ENCODE measurements around the gene FAM90A1. TPM values are rescaled to one million over a fixed set of nuclear protein-coding genes. Genes with fewer than 3 reads are reported as not detected.
"Not testable (repeated sequence)": the region's sequence is repeated elsewhere in the genome, so short reads cannot be mapped to it uniquely, and the experiment has no call there.

FAM90A1 gene
- total and polyA plus RNA-seq, 12 donors: 0.28 to 0.68 (median 0.41) TPM; not detected in 1

DNA sequence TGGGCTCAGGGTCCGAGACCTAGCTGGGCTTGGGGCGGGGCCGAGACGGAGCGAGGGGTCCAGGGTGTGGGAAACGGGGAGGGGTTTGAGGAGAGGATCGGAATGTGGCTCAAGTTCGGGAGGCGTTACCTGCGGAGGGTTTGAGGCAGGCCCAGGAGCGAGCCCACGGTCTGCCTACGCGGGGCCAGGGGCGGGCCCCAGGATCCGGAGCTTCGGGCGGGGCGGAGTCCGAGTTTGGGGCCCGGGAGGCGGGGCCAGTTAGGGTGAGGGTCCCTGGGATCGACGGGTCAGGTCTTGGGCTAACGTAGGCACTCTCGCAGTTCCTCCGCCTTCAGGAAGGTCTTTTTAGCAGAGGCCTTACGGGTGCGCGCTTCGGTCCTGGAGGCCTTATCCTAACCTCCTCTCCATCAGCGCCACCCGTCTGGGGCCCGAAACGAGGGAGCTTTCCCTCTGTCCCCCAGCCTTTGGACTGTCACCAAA, 16.3 kb upstream of the FAM90A1 start:
- TF ChIP-seq POLR2A (IDR thresholded peaks at IDR 0.05): peak in 1 of 2 donors; percentile 8
- H3K4me1 ChIP-seq (replicated peaks in 1 of 2); H3K36me3 ChIP-seq (replicated peaks in 1 of 2); H3K27me3 ChIP-seq; intact Hi-C loops (cut with DNase I); H3K9me3 ChIP-seq (replicated peaks in 1 of 3): not testable (repeated sequence)
- DNase-seq: peak in 1 of 7 donors; percentile 47
- WGBS, 4 donors: 0 to 1% (median 1%) methylated on average over 8 to 35 of the region's 35 CpGs
- Histone ChIP-seq H3K4me3 (peak overlapping the region in 3 of 4 donors; percentile 30 to 95 (median 55)), H3K27ac (peak overlapping the region in 3 of 5 donors; percentile 60 to 89 (median 79))

DNA sequence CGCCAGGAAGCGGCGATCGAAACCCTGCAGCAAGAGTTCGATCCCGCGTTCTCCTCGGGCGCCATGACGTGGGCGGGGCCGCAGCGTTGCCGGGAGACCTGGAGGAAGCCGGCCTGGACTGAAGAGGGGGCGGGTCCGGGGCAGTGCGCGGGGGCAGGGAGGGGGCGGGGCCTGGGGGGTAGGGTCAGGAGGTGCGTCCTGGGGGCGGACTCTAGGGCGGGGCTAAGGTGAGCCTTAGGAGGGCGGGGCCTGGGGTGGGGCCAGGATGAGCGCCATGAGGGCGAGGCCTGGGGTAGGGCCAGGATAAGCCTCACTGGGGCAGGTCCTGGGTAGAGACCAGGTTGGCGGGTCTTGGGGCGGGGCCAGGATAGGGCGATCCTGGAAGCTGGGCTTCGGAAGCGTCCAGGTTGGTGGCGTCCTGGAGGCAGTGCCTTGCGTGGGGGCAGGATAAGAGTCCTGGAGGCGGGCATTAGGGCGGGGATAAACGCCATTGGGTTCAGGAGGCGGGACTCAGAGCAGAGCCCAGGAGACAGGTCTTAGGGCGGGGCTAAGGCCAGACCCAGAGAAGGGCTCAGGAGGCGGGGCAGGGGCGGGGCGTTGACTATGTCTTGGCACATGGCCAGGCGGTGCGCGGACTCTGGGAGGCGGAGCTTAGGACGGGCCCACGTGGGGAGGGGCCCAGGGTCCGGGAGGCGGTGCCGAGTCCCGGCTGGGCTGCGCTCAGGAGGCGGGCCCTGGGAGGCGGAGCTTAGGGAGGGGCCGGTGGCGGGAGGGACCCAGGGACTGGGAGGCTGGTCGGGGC, 15.7 kb upstream of the FAM90A1 start:
- WGBS, 4 donors: 0 to 1% (median 1%) methylated on average over 16 to 57 of the region's 57 CpGs
- Histone ChIP-seq H3K4me3 (peak overlapping the region; percentile 55 to 95 (median 84)), H3K27ac (peak overlapping the region in 3 of 5 donors; percentile 60 to 89 (median 79))
- H3K27me3 ChIP-seq; H3K4me1 ChIP-seq (replicated peaks in 1 of 2); intact Hi-C loops (cut with DNase I); H3K36me3 ChIP-seq (replicated peaks in 1 of 2); H3K9me3 ChIP-seq (replicated peaks in 1 of 3): not testable (repeated sequence)
- DNase-seq: peak; percentile 98 to 100 (median 99)

- peak overlapping the region in 3 of 5 donors; percentile 21 to 89 (median 51) for H3K27ac ChIP-seq
- intact Hi-C loops (cut with DNase I); H3K4me1 ChIP-seq (replicated peaks in 1 of 2); H3K36me3 ChIP-seq (replicated peaks in 1 of 2); H3K9me3 ChIP-seq (replicated peaks in 1 of 3); H3K27me3 ChIP-seq: not testable (repeated sequence)
- DNase-seq: peak in 1 of 7 donors; percentile 32
- WGBS, 4 donors: 0 to 1% (median 1%) methylated on average over 4 to 28 of the region's 28 CpGs; no CpG with 5 or more reads in 1 of the 4 donors
- H3K4me3 ChIP-seq: peak overlapping the region; percentile 51 to 95 (median 84)
Observed at GRCh38 chr12:8242622-8242879, 15.1 kb upstream of the FAM90A1 start.

GRCh38 chr12:8241917-8242621, 14.7 kb upstream of the FAM90A1 start:
- H3K4me1 ChIP-seq (replicated peaks in 1 of 2); H3K36me3 ChIP-seq (replicated peaks in 1 of 2); H3K27me3 ChIP-seq; intact Hi-C loops (cut with DNase I); H3K9me3 ChIP-seq (replicated peaks in 1 of 3): not testable (repeated sequence)
- 3 to 51% (median 28%) methylated on average over 4 to 19 of the region's 20 CpGs for WGBS, 4 donors
- H3K27ac ChIP-seq: peak overlapping the region in 3 of 5 donors; percentile 21 to 89 (median 51)
- H3K4me3 ChIP-seq: peak overlapping the region; percentile 51 to 95 (median 84)
- peak in 6 of 7 donors; percentile 26 to 63 (median 38) for DNase-seq

DNA sequence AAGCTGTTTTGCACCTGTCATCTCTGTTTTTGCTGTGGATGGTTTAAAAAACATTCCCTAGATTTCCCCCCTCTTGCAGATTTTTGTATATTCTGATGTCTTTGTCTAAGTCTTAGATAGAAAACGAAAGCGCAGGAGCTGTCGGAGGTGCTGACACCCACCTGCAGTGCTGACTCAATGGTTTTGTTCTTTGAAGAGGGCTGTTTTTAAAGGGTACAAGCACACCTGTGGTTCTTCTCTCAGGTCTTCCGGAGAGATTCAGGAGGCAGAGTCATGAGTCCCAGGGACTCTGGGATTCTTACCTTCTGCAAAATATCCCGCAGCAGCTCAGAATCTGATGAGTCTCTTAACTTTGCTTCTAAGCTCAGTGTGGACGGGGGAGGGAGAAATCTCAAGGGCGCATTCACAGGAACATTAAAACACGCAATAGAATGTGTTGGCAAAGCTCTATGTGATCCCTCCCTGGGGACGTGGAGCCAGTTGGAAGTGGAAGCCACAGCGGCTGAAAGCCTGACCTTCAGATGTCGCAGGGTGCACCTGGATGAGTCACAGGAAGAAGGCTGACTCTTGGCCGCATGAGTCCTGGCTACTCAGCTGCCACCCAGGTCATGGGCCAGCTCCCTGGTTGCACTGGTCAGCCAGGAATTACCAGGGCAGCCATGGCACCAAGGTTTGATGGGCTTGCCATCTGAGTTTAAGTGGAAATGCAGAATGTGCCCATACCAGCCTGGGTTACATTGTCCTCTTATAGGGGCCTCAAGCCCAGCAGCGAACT, 13.1 kb upstream of the FAM90A1 start:
- H3K9me3 ChIP-seq (replicated peaks in 1 of 3); H3K4me3 ChIP-seq; H3K4me1 ChIP-seq (replicated peaks in 1 of 2); H3K36me3 ChIP-seq (replicated peaks in 1 of 2); H3K27me3 ChIP-seq; H3K27ac ChIP-seq; intact Hi-C loops (cut with DNase I): not testable (repeated sequence)
- WGBS, 4 donors: 56 to 76% (median 61%) methylated on average over 7 to 13 of the region's 13 CpGs
- DNase-seq: peak in 3 of 7 donors; percentile 28 to 39 (median 31)

GRCh38 chr12:8237031-8237430, 9.6 kb upstream of the FAM90A1 start:
- WGBS, 4 donors: 77 to 87% (median 83%) methylated on average over 12 of the region's 12 CpGs
- not testable (repeated sequence) for H3K4me1 ChIP-seq (replicated peaks in 1 of 2)
- intact Hi-C loops (cut with DNase I): loop anchor here in 1 of 2 donors (10.0 kb wide), 1 partner anchor 132 kb away; no protein-coding TSS in a partner anchor

DNA sequence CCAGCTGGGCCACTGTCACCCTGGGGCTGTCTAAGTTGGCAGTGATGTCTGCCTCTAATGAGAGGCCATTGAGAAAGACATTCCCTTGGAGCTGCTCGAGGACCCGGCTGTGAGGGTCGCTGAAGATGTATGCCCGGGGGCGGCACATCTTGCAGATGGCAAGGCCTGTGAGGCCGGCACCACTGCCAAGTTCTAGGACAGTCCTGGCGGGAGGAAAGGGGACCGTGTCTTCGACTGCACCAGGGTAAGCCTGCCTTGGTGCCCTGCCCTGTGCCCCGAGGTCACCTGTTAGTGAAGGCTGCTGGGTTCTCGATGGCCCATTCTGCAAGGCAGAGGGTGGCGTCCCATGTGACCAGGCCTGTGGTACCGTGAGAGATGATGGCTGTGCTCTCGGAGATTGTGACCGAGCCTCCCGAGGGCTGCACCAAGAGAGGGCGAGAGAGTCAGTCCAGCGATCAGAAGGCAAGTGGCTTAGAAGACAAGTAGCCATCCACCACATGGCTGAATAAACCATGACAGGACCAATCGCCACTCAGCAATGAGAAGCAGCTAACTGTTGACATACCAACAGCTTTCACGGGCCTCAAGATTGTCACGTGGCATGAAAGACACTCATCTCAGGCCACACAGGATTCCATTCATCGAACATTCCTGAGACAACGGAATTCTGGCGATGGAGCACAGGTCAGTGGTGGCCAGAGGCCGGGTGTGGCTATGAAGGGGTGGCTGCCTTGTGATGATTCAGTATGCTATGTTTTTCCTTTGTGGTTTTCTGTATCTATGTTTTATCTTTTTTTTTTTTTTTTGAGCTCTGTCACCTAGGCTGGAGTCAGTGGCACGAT, 8.1 kb upstream of the FAM90A1 start:
- H3K4me1 ChIP-seq (replicated peaks in 1 of 2); H3K36me3 ChIP-seq (replicated peaks in 1 of 2); H3K9me3 ChIP-seq (replicated peaks in 1 of 3); H3K27me3 ChIP-seq; H3K27ac ChIP-seq; H3K4me3 ChIP-seq: not testable (repeated sequence)
- intact Hi-C loops (cut with DNase I): loop anchor here in 1 of 2 donors (10.0 kb wide), 1 partner anchor 131 kb away; no protein-coding TSS in a partner anchor
- 91 to 94% (median 92%) methylated on average over 18 to 26 of the region's 26 CpGs for WGBS, 4 donors
- DNase-seq: peak in 1 of 7 donors; percentile 48

More at GRCh38 chr12:8237031-8237430, 9.6 kb upstream of the FAM90A1 start:
- not testable (repeated sequence) for H3K27me3 ChIP-seq; H3K9me3 ChIP-seq (replicated peaks in 1 of 3); H3K4me3 ChIP-seq; H3K27ac ChIP-seq; H3K36me3 ChIP-seq (replicated peaks in 1 of 2)
- DNase-seq: peak in 1 of 7 donors; percentile 48

GRCh38 chr12:8234746-8235145, 7.3 kb upstream of the FAM90A1 start:
- H3K9me3 ChIP-seq (replicated peaks in 1 of 3); H3K4me3 ChIP-seq; H3K27ac ChIP-seq; H3K36me3 ChIP-seq (replicated peaks in 1 of 2); H3K27me3 ChIP-seq; H3K4me1 ChIP-seq (replicated peaks in 1 of 2): not testable (repeated sequence)
- intact Hi-C loops (cut with DNase I): loop anchor here in 1 of 2 donors (10.0 kb wide), 1 partner anchor 130 kb away; no protein-coding TSS in a partner anchor
- 40 to 65% (median 54%) methylated on average over 3 to 7 of the region's 7 CpGs for WGBS, 4 donors
- peak in 1 of 7 donors; percentile 45 for DNase-seq

DNA sequence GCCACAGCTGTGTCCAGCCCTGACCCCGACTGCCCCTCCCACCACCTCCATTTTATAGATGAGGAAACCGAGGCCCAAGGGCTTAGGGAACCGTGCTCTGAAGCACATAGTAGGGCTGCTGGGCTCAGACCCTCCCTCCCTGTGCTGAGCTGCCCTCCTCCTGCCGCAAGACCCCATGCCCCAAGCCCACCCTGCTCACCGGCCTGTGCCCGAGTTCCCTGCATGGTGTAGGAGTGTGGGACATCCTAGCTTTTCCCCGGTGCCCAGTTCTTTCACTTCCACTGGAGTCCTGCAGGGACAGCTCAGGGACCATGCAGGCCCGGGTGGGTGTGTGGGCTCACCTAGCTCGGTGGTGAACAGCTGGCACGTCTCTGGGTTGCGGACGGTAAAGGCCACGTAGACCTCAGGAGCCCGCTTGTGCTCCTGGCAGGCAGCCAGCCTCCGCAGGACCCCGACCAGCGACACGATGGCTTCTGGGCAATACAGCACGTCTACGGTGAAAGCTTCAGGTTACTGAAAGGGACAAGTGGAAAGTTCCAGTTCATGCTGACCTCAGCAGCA, 6.6 kb upstream of the FAM90A1 start:
- H3K27me3 ChIP-seq; H3K4me3 ChIP-seq; H3K27ac ChIP-seq; H3K4me1 ChIP-seq (replicated peaks in 1 of 2); H3K36me3 ChIP-seq (replicated peaks in 1 of 2); H3K9me3 ChIP-seq (replicated peaks in 1 of 3): not testable (repeated sequence)
- intact Hi-C loops (cut with DNase I): loop anchor here in 1 of 2 donors (10.0 kb wide), 1 partner anchor 129 kb away; no protein-coding TSS in a partner anchor
- peak in 1 of 7 donors; percentile 46 for DNase-seq
- WGBS, 4 donors: 76 to 97% (median 79%) methylated on average over 7 to 20 of the region's 20 CpGs

All from adrenal gland (tissue), 12 donors.